Panc1 (cell line): ENCODE results near the gene SCAMP1.

Experiments used
- POLR2AphosphoS5 ChIP-seq: IDR thresholded peaks from 2 replicates; pipeline ENCODE4 v1.6.1; 2012; ENCODE audit warnings: mild to moderate bottlenecking, low read depth, low read length, moderate library complexity
- TF ChIP-seq, protein P1 (sequence below): fragments of 450-650 bp; IDR thresholded peaks from 2 replicates; pipeline ENCODE4 v1.5.1; 2017; ENCODE audit warnings: mild to moderate bottlenecking

- no peak for TF ChIP-seq POLR2AphosphoS5
- TF ChIP-seq, protein P1, sequence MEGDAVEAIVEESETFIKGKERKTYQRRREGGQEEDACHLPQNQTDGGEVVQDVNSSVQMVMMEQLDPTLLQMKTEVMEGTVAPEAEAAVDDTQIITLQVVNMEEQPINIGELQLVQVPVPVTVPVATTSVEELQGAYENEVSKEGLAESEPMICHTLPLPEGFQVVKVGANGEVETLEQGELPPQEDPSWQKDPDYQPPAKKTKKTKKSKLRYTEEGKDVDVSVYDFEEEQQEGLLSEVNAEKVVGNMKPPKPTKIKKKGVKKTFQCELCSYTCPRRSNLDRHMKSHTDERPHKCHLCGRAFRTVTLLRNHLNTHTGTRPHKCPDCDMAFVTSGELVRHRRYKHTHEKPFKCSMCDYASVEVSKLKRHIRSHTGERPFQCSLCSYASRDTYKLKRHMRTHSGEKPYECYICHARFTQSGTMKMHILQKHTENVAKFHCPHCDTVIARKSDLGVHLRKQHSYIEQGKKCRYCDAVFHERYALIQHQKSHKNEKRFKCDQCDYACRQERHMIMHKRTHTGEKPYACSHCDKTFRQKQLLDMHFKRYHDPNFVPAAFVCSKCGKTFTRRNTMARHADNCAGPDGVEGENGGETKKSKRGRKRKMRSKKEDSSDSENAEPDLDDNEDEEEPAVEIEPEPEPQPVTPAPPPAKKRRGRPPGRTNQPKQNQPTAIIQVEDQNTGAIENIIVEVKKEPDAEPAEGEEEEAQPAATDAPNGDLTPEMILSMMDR = no peak
Measured at GRCh38 chr5:78411586-78411985, 51.2 kb downstream of the SCAMP1 start.
